Activated CD4-positive, alpha-beta T cell treated with anti-CD3 and anti-CD28 coated beads, Interleukin-10, Interleukin-2, amounts not matched to agents 100 ng/mL and 50 ng/mL, durations not matched to agents 16 hours and 8 hours (primary cell): ENCODE results near the gene ADCK2.
"Not testable (repeated sequence)": the region's sequence is repeated elsewhere in the genome, so short reads cannot be mapped to it uniquely, and the experiment has no call there.

Source experiments
- DNase-seq: peaks from one replicate; pipeline ENCODE4 v3.0.0-alpha.2; 2020

Gene ADCK2

GRCh38 chr7:140672382-140673062 lies at the start of gene ADCK2:
TSS of gene ADCK2 (plus strand) at chr7:140672945. CDS start at chr7:140673331, 386 bp downstream.
- peak; percentile 74 for DNase-seq

- no peak for DNase-seq
Measured at GRCh38 chr7:140623980-140624379, 48.8 kb upstream of the ADCK2 start.

- no peak for DNase-seq
Measured at GRCh38 chr7:140624392-140625191, 48.2 kb upstream of the ADCK2 start.

GRCh38 chr7:140625192-140625558 lies 47.6 kb upstream of the ADCK2 start:
- not testable (repeated sequence) for DNase-seq

- DNase-seq: no peak
Measured at GRCh38 chr7:140625908-140626868, 46.6 kb upstream of the ADCK2 start.

GRCh38 chr7:140631021-140631420 lies 41.7 kb upstream of the ADCK2 start:
- DNase-seq: no peak

- no peak for DNase-seq
Measured at GRCh38 chr7:140631602-140632001, 41.1 kb upstream of the ADCK2 start.

- DNase-seq: no peak
Measured at GRCh38 chr7:140635345-140635744, 37.4 kb upstream of the ADCK2 start.

- no peak for DNase-seq
Measured at GRCh38 chr7:140635816-140636215, 36.9 kb upstream of the ADCK2 start.

- no peak for DNase-seq
Measured at GRCh38 chr7:140637400-140637799, 35.3 kb upstream of the ADCK2 start.

- DNase-seq: no peak
Measured at GRCh38 chr7:140638173-140638791, 34.5 kb upstream of the ADCK2 start.

- no peak for DNase-seq
Measured at GRCh38 chr7:140639366-140640053, 33.2 kb upstream of the ADCK2 start.

- DNase-seq: no peak
Measured at GRCh38 chr7:140640060-140640637, 32.6 kb upstream of the ADCK2 start.

GRCh38 chr7:140640727-140641523 lies 31.8 kb upstream of the ADCK2 start, which contains the start of gene DENND2A:
TSS of gene DENND2A (minus strand) at chr7:140640813. CDS start at chr7:140602397, 38,416 bp downstream.
- DNase-seq: no peak

GRCh38 chr7:140641524-140642195 lies 31.1 kb upstream of the ADCK2 start:
- DNase-seq: no peak

- no peak for DNase-seq
Measured at GRCh38 chr7:140643416-140643815, 29.3 kb upstream of the ADCK2 start.

GRCh38 chr7:140644761-140645160 lies 28.0 kb upstream of the ADCK2 start:
- not testable (repeated sequence) for DNase-seq

GRCh38 chr7:140645166-140645900 lies 27.4 kb upstream of the ADCK2 start:
- peak; percentile 23 for DNase-seq

- DNase-seq: peak; percentile 40
Measured at GRCh38 chr7:140646931-140647647, 25.7 kb upstream of the ADCK2 start.
